HG02798 (cell line): ENCODE measurements around the gene SCN5A.

Experiments
- ATAC-seq: cut with Tn5 transposase; IDR thresholded peaks from one replicate; pipeline ENCODE4 v1.9.1; 2021; ENCODE audit warnings: mild to moderate bottlenecking; ENCODE audit not compliant: unreplicated experiment, poor library complexity

The SCN5A gene

DNA sequence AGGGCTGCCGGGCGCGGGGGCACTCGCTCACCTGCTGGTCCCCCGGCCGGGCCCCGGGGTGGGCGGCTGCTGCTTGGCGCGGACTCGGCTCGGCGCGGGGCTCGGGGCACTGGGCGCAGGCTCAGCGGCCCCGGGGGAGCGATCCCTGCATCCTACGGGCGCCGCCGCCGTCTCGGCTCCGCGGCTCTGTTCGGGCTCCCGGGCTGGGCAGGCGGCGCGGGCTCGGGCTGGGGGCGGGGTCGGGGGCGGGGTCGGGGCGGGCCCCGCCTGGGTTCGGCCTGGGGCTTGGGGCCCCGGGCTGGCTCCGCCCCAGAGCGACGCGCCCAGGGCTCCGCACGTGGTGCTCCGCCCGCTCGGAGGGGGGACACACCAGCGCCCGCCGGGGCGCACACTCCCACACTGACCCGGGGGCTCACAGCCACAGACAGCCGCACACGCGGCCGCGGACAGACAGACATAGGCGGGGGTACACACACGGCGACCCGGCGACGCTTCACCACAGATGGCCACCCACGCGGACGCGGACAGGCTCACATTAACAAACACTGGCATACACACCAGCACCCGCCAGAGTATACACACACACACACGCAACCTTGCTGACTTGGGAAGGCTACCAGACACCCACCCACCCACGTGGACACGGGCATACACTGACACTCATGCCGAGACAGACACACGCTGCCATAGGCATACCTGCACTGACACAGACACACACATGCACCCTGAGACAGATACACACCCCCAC is at the start of gene SCN5A:
TSS of gene SCN5A (minus strand) at position 188 of the 748 bp plus-strand sequence. CDS start 16,380 bp downstream, outside the sequence.
- ATAC-seq: peak; percentile 46

DNA sequence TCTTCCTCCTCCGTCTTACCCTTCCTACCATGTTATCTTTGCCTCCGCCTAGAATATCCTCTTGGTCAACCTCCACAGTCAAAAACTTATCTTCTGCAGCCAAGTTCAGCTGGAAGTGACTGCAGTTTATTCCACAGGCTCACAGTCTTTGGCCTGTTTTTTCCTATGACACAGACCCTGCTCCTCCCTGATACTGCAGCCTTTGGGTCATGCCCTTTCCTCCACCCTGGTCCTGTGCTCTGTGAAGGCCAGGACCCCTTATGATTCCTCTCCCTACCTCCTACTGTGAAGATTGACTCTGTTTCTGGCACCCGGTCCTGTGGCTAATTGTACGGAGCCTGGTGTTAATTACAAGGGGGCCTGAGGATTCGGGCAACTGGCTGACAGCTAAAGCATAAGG is 49.3 kb upstream of the SCN5A start:
- no peak for ATAC-seq

DNA sequence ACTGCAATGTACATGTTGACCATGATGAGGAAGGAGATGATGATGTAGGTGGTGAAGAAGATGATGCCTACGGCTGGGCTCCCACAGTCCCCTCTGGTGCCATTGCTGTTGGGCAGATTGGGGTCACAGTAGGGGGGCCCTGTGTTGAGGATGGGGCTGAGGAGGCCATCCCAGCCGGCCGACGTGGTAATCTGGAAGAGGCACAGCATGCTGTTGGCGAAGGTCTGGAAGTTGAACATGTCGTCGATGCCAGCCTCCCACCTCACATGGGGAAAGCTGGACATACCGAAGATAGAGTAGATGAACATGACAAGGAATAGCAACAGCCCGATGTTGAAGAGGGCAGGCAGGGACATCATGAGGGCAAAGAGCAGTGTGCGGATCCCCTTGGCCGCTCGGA is 48.6 kb upstream of the SCN5A start:
- ATAC-seq: no peak

DNA sequence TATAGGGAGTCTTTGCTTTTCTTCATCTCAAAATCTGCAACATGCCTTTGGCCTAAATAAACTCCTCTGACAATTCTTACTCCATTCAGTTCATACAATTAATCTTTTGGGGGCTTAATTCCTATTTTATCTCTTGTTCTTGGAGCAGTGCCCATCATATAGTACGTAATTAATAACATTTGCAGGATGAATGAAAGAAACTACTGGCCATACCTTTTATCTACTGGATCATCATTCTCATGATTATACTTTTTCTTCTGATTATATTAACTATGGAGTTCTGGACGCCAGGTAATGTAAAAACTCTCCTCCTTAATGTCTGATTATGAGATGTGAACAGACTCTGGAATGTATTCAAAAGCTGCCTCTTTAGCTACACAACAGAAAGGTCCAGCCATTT is 46.5 kb upstream of the SCN5A start:
- ATAC-seq: no peak

- no peak for ATAC-seq
These were observed 40.7 kb upstream of the SCN5A start for GRCh38 chr3:38690185-38690584.

- no peak for ATAC-seq
These were observed 40.3 kb upstream of the SCN5A start for GRCh38 chr3:38689774-38690173.

DNA sequence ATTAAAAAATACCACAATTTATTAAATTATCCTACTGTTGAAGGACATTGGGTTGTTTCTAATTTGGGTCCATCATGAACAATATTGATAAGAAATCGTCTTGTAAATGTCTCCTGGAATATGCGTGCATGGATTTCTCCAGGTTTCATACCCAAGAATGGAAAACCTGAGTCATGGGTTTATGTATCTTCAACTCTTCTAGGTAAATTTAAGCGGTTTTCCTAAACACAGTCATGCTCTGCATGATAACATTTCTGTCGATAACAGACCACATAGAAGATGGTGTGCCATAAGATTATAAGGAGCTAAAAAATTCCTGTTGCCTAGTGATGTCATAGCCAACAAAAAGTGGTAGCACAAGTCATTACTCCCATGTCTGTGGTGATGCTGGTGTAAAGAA is 39.9 kb upstream of the SCN5A start:
- ATAC-seq: no peak

- no peak for ATAC-seq
These were observed 37.8 kb upstream of the SCN5A start for GRCh38 chr3:38687321-38687720.

- no peak for ATAC-seq
These were observed 35.1 kb upstream of the SCN5A start for GRCh38 chr3:38684546-38684945.

- ATAC-seq: no peak
These were observed 20.2 kb upstream of the SCN5A start for GRCh38 chr3:38669668-38670067.

- ATAC-seq: no peak
These were observed 13.1 kb upstream of the SCN5A start for GRCh38 chr3:38662544-38662943.

GRCh38 chr3:38658841-38659240 is 9.4 kb upstream of the SCN5A start:
- no peak for ATAC-seq

DNA sequence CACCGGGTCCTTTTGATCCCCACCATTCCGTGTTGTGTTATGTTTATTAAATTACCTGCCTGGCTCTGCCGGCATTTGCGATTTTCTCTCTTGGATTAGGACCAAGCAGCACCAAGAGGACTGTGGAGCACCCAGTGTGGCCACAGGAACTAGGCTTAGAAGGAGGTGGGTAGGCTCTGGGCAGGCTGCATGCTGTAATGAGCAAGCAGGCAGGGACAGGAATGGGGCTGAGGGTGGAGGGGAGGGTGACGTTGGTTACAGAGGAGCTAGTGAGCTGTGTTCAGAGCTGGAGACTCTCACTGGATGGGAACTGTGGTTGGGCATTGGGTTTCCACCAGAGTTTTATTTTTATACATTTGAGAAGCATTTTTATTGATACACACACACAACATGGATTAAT is 7.9 kb upstream of the SCN5A start:
- ATAC-seq: no peak

DNA sequence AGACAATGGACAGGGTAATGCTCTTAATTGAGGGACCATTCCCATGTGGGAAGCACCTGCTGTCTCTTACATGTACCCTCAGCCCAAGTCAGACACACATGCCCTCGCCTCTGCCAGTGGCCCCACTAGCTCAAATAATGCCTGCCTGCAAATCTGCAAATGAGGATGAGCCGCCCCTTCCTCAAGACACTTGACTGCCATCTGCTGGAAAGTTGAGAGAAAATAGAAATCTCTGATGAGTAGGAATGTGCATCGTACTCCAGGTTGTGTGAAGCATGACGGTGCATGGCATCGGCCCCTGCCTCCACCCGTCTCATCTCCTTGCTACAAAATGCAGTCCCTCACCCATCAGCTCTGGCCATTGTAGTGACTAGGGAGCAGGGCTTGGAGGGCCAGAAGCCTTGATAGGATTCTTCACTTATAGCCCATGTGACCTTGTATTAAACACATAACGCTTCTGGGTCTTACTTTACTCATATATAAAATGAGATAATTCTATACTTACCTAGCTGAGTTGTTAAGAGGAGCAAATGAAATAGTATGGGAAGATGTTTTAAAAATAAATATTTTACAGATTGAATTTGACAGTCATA is 6.3 kb upstream of the SCN5A start:
- no peak for ATAC-seq

- no peak for ATAC-seq
These were observed 4.4 kb upstream of the SCN5A start for GRCh38 chr3:38653685-38654537.

GRCh38 chr3:38652934-38653333 is 3.4 kb upstream of the SCN5A start:
- no peak for ATAC-seq

DNA sequence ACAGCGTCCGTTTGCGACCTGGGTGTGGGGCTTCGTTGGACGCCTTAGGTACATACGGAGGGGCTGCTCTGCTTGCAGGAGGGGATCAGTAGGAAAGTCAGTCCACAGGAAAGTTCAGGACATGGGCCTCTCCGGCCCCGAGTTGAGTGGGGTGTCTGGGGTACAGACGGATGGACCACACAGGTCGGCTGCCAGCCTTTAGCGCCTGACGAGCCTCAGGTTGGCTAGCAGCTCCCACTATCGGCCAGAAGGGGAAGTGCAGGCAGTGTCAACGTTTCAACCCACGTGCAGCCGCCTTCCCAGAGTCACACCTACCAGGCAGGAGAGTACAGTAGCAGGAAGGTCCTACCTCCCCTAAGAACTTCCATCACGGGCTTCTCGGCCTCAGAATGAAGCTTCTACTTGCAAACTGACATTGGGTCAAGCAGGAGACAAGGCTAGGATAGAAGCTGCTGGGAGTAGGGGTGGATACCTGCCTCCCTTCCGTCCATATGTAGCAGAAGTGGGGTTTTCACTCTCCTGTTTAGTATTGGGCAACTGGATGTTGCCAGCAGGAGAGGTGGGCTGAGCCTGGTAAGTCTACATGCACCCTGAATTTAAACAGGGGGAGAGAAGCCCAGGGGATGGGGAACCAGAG is 1.8 kb upstream of the SCN5A start:
- ATAC-seq: peak; percentile 68

DNA sequence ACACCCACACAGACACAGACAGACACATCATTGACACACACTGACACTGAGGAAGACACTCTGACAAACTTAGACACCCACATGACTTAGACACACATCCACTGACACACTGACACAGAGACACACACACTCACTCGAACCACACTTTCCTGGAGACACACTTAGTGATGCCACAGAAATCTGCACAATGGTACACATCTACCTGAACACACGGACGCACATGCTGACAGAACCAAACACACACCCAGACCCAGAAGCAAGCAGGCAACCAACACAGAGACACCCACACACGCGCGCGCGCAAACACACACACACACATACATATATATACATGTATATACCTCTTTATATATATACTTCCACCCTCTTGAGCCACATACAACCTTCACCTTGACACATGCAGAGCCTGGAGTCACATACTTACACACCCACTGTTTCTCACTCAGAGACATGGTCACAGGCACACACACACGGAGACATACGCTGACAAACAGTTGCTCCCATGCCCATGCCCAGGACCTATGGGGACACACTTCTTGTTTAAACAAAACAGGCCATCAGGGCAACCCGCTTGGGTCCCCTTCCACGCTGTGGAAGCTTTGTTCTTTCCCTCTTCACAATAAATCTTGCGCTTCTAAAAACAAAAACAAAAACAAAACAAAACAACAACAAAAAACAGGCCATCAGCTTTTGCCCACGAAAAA is 913 bp upstream of the SCN5A start:
- ATAC-seq: no peak

GRCh38 chr3:38648659-38649499 is 608 bp downstream of the SCN5A start:
- no peak for ATAC-seq
